SJSA1 (cell line): Measurements from ENCODE around the gene PITX1. TPM values are rescaled to one million over a fixed set of nuclear protein-coding genes. Genes with fewer than 3 reads are reported as not detected.

Source experiments
- DNase-seq, 2 experiments: peaks; one replicate each; pipeline ENCODE4 v3.0.0-alpha.2; 2015 to 2020; ENCODE audit warnings: low spot score in 2 of 2, low read depth in 1 of 2
- H3K27ac ChIP-seq: fragments of 250-450 bp; sonication (Bioruptor Pico); 2 replicates; pipeline ENCODE4 v1.5.1; 2020; ENCODE audit warnings: mild to moderate bottlenecking, moderate library complexity
- H3K27me3 ChIP-seq: fragments of 250-450 bp; sonication (Bioruptor Pico); replicated peaks from 2 replicates; pipeline ENCODE4 v1.5.1; 2020; ENCODE audit warnings: mild to moderate bottlenecking, moderate library complexity
- H3K36me3 ChIP-seq: fragments of 250-450 bp; sonication (Bioruptor Pico); 2 replicates; pipeline ENCODE4 v1.5.1; 2020; ENCODE audit warnings: mild to moderate bottlenecking
- H3K4me1 ChIP-seq: fragments of 250-450 bp; sonication (Bioruptor Pico); replicated peaks from 2 replicates; pipeline ENCODE4 v1.6.1; 2021; ENCODE audit warnings: mild to moderate bottlenecking
- H3K4me3 ChIP-seq: fragments of 250-450 bp; sonication (Bioruptor Pico); 2 replicates; pipeline ENCODE4 v1.5.1; 2020; ENCODE audit warnings: mild to moderate bottlenecking
- H3K9me3 ChIP-seq: fragments of 250-450 bp; sonication (Bioruptor Pico); replicated peaks from 2 replicates; pipeline ENCODE4 v1.5.1; 2020; ENCODE audit warnings: mild to moderate bottlenecking
- total RNA-seq: library from RNA; depleted of rRNA; stranded (reverse); fragments of >200 nt; shearing (Covaris generic); gene quantifications from 2 replicates; pipeline ENCODE4 v1.2.3, GENCODE V29; 2014

The PITX1 gene
- total RNA-seq, 1 experiment from 2014 or later = 25.0 TPM

GRCh38 chr5:135069016-135069770 lies 35.2 kb upstream of the PITX1 start:
- H3K4me1 ChIP-seq = no peaks in the 10 kb centered on the region

GRCh38 chr5:135067587-135067986 lies 33.6 kb upstream of the PITX1 start:
- H3K27me3 ChIP-seq = 0 out of 2 replicates have a peak, but pooled peaks cover 7% of the 10 kb centered on the region
- no peak for DNase-seq
- no peaks in the 10 kb centered on the region for H3K4me1 ChIP-seq
- no peak overlapping the region for H3K27ac ChIP-seq
- no peak overlapping the region for H3K4me3 ChIP-seq
- H3K36me3 ChIP-seq = no peaks in the 10 kb centered on the region
- H3K9me3 ChIP-seq = no peaks in the 10 kb centered on the region

More at GRCh38 chr5:135069016-135069770, 35.2 kb upstream of the PITX1 start:
- H3K9me3 ChIP-seq = no peaks in the 10 kb centered on the region
- 0 out of 2 replicates have a peak, but pooled peaks cover 9% of the 10 kb centered on the region for H3K27me3 ChIP-seq
- H3K27ac ChIP-seq = no peak overlapping the region
- no peak overlapping the region for H3K4me3 ChIP-seq
- H3K36me3 ChIP-seq = no peaks in the 10 kb centered on the region
- no peak for DNase-seq

GRCh38 chr5:135066781-135067180 lies 32.8 kb upstream of the PITX1 start:
- Histone ChIP-seq H3K4me1 (no peaks in the 10 kb centered on the region), H3K27me3 (0 out of 2 replicates have a peak, but pooled peaks cover 7% of the 10 kb centered on the region), H3K27ac (no peak overlapping the region), H3K36me3 (no peaks in the 10 kb centered on the region), H3K4me3 (no peak overlapping the region), H3K9me3 (no peaks in the 10 kb centered on the region)
- DNase-seq = no peak

GRCh38 chr5:135065306-135066265 lies 31.6 kb upstream of the PITX1 start:
- no peak for DNase-seq
- Histone ChIP-seq H3K9me3 (no peaks in the 10 kb centered on the region), H3K4me3 (no peak overlapping the region), H3K27ac (no peak overlapping the region), H3K36me3 (no peaks in the 10 kb centered on the region), H3K4me1 (no peaks in the 10 kb centered on the region), H3K27me3 (0 out of 2 replicates have a peak, but pooled peaks cover 7% of the 10 kb centered on the region)

- H3K9me3 ChIP-seq = no peaks in the 10 kb centered on the region
- H3K36me3 ChIP-seq = no peaks in the 10 kb centered on the region
- H3K4me1 ChIP-seq = no peaks in the 10 kb centered on the region
- DNase-seq = no peak
- no peak overlapping the region for H3K4me3 ChIP-seq
- H3K27ac ChIP-seq = no peak overlapping the region
- H3K27me3 ChIP-seq = 0 out of 2 replicates have a peak, but pooled peaks cover 7% of the 10 kb centered on the region
These were observed 30.2 kb upstream of the PITX1 start for GRCh38 chr5:135064235-135064570.

- no peak for DNase-seq
- 0 out of 2 replicates have a peak, but pooled peaks cover 9% of the 10 kb centered on the region for H3K27me3 ChIP-seq
- H3K4me1 ChIP-seq = no peaks in the 10 kb centered on the region
- H3K36me3 ChIP-seq = no peaks in the 10 kb centered on the region
- H3K9me3 ChIP-seq = no peaks in the 10 kb centered on the region
- no peak overlapping the region for H3K27ac ChIP-seq
- no peak overlapping the region for H3K4me3 ChIP-seq
These were observed 29.6 kb upstream of the PITX1 start for GRCh38 chr5:135063511-135064234.

GRCh38 chr5:135063056-135063445 lies 29.0 kb upstream of the PITX1 start:
- Histone ChIP-seq H3K9me3 (no peaks in the 10 kb centered on the region), H3K36me3 (no peaks in the 10 kb centered on the region), H3K27ac (no peak overlapping the region), H3K27me3 (0 out of 2 replicates have a peak, but pooled peaks cover 9% of the 10 kb centered on the region), H3K4me3 (no peak overlapping the region), H3K4me1 (no peaks in the 10 kb centered on the region)
- DNase-seq = no peak

- Histone ChIP-seq H3K4me3 (no peak overlapping the region), H3K27me3 (0 out of 2 replicates have a peak, but pooled peaks cover 9% of the 10 kb centered on the region), H3K4me1 (no peaks in the 10 kb centered on the region), H3K36me3 (no peaks in the 10 kb centered on the region), H3K9me3 (no peaks in the 10 kb centered on the region), H3K27ac (no peak overlapping the region)
- DNase-seq = no peak
These were observed 28.4 kb upstream of the PITX1 start for GRCh38 chr5:135062216-135063055.

- Histone ChIP-seq H3K4me1 (no peaks in the 10 kb centered on the region), H3K4me3 (no peak overlapping the region), H3K27ac (no peak overlapping the region), H3K27me3 (0 out of 2 replicates have a peak, but pooled peaks cover 4% of the 10 kb centered on the region), H3K36me3 (no peaks in the 10 kb centered on the region), H3K9me3 (no peaks in the 10 kb centered on the region)
- no peak for DNase-seq
These were observed 27.0 kb upstream of the PITX1 start for GRCh38 chr5:135061001-135061400.

- no peak for DNase-seq
- Histone ChIP-seq H3K4me1 (no peaks in the 10 kb centered on the region), H3K27me3 (0 out of 2 replicates have a peak, but pooled peaks cover 2% of the 10 kb centered on the region), H3K27ac (no peak overlapping the region), H3K4me3 (no peak overlapping the region), H3K9me3 (no peaks in the 10 kb centered on the region), H3K36me3 (no peaks in the 10 kb centered on the region)
These were observed 26.0 kb upstream of the PITX1 start for GRCh38 chr5:135060021-135060420.

GRCh38 chr5:135059000-135059923 lies 25.2 kb upstream of the PITX1 start:
- no peak overlapping the region for H3K27ac ChIP-seq
- no peaks in the 10 kb centered on the region for H3K9me3 ChIP-seq
- DNase-seq = no peak
- no peaks in the 10 kb centered on the region for H3K36me3 ChIP-seq
- no peak overlapping the region for H3K4me3 ChIP-seq
- H3K27me3 ChIP-seq = 0 out of 2 replicates have a peak, but pooled peaks cover 5% of the 10 kb centered on the region
- H3K4me1 ChIP-seq = no peaks in the 10 kb centered on the region

- DNase-seq = no peak
- Histone ChIP-seq H3K27ac (no peak overlapping the region), H3K9me3 (no peaks in the 10 kb centered on the region)
These were observed 24.3 kb upstream of the PITX1 start for GRCh38 chr5:135058331-135058732.

More at GRCh38 chr5:135058331-135058732, 24.3 kb upstream of the PITX1 start:
- Histone ChIP-seq H3K36me3 (no peaks in the 10 kb centered on the region), H3K27me3 (0 out of 2 replicates have a peak, but pooled peaks cover 5% of the 10 kb centered on the region), H3K4me1 (no peaks in the 10 kb centered on the region), H3K4me3 (no peak overlapping the region)
